SK-N-MC (cell line): ENCODE measurements around the gene ENO3.

Source experiments
- DNase-seq: peaks from one replicate; pipeline ENCODE4 v3.0.0-alpha.2; 2011; ENCODE audit warnings: low read depth, low spot score
- H3K27ac ChIP-seq: fragments of 200-600 bp; sonication (generic); 2 replicates; pipeline ENCODE4 v1.5.1; 2016; ENCODE audit warnings: mixed run types
- H3K36me3 ChIP-seq: fragments of 200-600 bp; sonication (generic); 2 replicates; pipeline ENCODE4 v1.6.1; 2017; ENCODE audit warnings: antibody characterized with exemption, low read length, mixed read lengths; ENCODE audit not compliant: insufficient read depth
- H3K4me3 ChIP-seq: fragments of 200-600 bp; sonication (generic); 2 replicates; pipeline ENCODE4 v1.5.1; 2016
- H3K9ac ChIP-seq: fragments of 200-600 bp; sonication (generic); 2 replicates; pipeline ENCODE4 v1.8.0; 2017; ENCODE audit warnings: mixed run types, mixed read lengths; ENCODE audit not compliant: insufficient read length
- H3K9me3 ChIP-seq: fragments of 200-600 bp; sonication (generic); 2 replicates; pipeline ENCODE4 v1.6.1; 2017; ENCODE audit warnings: low read depth, mild to moderate bottlenecking, antibody characterized with exemption, low read length, moderate library complexity, mixed read lengths
- EZH2 ChIP-seq: fragments of 200-600 bp; sonication (generic); IDR thresholded peaks from one replicate; pipeline ENCODE4 v1.6.1; 2017; ENCODE audit warnings: antibody characterized with exemption
- FOXP2 ChIP-seq: optimal IDR thresholded peaks from 2 replicates; pipeline ENCODE3; 2011; ENCODE audit warnings: mild to moderate bottlenecking, moderate library complexity; ENCODE audit not compliant: insufficient read depth; ENCODE audit errors: extremely low read length, control extremely low read depth
- POLR2AphosphoS5 ChIP-seq: IDR thresholded peaks from 2 replicates; pipeline ENCODE4 v1.6.1; 2012; ENCODE audit warnings: mild to moderate bottlenecking, low read depth, low read length, borderline replicate concordance

Gene ENO3

DNA sequence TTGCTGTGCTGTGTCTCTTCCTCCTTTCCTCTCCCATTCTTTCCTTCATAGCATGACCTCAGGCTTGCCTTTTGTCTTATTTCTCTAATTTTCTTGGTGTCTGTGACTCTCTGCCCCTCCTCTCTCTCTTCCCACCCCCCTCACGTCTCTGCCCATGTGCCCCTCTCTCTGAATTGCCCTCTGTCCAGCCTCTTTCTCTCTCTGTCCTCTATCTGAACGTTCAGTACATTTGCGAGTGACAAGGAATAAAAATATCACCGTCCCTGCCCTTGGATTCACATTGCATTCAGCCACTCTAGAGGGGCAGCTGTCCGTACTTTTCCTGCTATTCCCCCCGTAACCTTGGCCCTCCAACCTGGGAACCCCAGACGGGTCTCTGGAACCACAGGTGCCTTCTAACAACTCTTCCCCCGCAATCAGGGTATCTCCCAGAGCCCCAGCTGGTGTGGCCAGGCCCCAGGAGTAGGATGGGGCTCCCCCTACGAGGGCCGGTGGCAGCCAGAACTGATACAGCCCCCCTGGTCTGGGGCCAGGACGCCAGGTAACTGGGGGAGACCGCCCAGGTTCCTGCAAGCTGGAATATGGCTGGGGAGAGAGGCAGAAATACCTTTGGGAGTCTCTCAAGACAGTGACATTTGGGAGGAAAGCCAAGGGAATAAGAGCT is 48.6 kb downstream of the ENO3 start:
- no peaks in the 10 kb centered on the region for H3K9me3 ChIP-seq
- no peak for DNase-seq
- peak overlapping the region; percentile 85 for H3K9ac ChIP-seq
- H3K36me3 ChIP-seq: peaks cover 20% of the 10 kb centered on the region; the same call in 1 of the 2 replicates
- TF ChIP-seq POLR2AphosphoS5 (no peak), FOXP2 (no peak), EZH2 (no peak)
- peak overlapping the region; percentile 89 for H3K4me3 ChIP-seq
- no peak overlapping the region for H3K27ac ChIP-seq

DNA sequence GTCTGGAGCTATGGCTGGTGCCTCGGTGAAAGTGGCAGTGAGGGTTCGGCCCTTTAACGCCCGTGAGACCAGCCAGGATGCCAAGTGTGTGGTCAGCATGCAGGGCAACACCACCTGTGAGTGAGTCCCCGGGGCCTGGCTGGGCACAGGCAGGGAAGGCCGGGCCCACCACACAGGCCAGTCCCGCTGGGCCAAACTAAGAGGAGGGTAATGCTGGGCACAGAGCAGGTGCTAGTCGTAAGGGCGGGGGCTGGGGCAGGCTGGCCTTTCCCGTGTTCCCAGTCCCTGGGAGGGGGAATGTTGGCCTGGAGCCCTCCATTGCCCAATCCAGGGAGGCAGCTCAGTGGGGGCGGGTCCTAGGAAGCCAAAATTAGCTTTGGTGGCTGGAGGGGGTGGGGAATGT is 49.3 kb downstream of the ENO3 start:
- no peaks in the 10 kb centered on the region for H3K9me3 ChIP-seq
- DNase-seq: no peak
- peaks cover 25% of the 10 kb centered on the region; the same call in 1 of the 2 replicates for H3K36me3 ChIP-seq
- H3K4me3 ChIP-seq: no peak overlapping the region
- TF ChIP-seq POLR2AphosphoS5 (no peak), EZH2 (no peak), FOXP2 (no peak)
- peak overlapping the region; percentile 85 for H3K9ac ChIP-seq
- H3K27ac ChIP-seq: no peak overlapping the region

DNA sequence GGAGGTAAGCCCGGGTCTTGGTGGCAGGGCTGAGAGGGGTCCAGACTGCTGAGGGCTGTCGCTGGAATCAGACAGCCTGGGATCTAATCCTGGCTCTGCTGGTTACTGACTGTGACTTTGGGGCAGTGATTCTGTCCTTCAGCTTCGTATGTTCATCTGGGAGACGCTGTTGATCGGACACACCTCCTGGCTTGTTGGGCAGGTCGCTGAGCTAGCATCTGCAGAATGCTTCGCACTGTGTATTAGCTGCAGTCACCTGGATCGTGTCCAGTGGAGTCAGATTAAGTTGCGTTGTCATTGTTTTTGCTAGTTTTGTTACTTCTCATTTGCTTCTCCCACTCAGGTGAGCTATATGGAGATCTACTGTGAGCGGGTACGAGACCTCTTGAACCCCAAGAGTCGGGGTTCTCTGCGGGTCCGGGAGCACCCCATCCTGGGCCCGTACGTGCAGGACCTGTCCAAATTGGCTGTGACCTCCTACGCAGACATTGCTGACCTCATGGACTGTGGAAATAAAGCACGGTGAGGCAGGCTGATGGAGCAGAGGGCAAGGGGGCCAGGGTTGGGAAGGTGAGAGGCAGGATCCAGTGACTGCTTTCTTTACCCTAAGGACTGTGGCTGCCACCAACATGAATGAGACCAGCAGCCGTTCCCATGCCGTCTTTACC is 51.3 kb downstream of the ENO3 start:
- TF ChIP-seq POLR2AphosphoS5 (no peak), FOXP2 (no peak), EZH2 (no peak)
- Histone ChIP-seq H3K9me3 (no peaks in the 10 kb centered on the region), H3K4me3 (no peak overlapping the region), H3K9ac (no peak overlapping the region), H3K36me3 (peaks cover 33% of the 10 kb centered on the region; the same call in 1 of the 2 replicates), H3K27ac (no peak overlapping the region)
- DNase-seq: no peak

DNA sequence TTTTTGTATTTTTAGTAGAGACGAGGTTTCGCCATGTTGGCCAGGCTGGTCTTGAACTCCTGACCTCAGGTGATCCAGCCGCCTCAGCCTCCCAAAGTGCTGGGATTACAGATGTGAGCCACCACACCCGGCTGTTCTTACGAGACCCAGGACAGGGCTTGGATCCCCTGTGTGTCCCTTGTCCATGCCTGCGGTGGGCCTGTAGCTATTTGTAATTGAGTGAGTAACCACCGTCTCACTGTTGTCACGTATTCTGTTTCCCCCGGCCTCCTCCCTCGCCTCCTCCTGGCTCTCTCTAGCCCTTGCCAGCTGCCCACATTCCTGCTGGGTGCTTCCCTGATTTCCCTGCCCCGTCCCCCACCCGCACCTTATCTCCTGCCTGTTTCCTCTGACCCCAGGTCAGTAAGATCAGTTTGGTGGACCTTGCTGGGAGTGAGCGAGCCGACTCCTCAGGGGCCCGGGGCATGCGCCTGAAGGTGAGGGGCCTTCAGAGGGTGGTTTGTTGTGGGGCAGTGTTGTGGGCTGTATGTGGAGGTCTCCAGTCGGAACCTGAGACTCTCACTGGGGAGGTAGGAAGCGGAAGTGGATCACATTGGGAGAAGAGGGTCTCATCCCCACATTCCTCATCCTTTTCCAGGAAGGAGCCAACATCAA is 52.4 kb downstream of the ENO3 start:
- H3K9ac ChIP-seq: no peak overlapping the region
- no peaks in the 10 kb centered on the region for H3K9me3 ChIP-seq
- H3K36me3 ChIP-seq: peaks cover 40% of the 10 kb centered on the region; the same call in 1 of the 2 replicates
- DNase-seq: no peak
- no peak overlapping the region for H3K4me3 ChIP-seq
- no peak overlapping the region for H3K27ac ChIP-seq
- no peak for TF ChIP-seq FOXP2
- TF ChIP-seq POLR2AphosphoS5: no peak
- TF ChIP-seq EZH2: no peak
